LNCaP clone FGC (cell line): ENCODE measurements around the gene CAPN10.

ENCODE experiments used
- DNase-seq: peaks from one replicate; pipeline ENCODE4 v3.0.0-alpha.2; 2011; ENCODE audit warnings: low read depth
- H3K4me3 ChIP-seq: 2 replicates; pipeline ENCODE4 v1.5.1; 2011; ENCODE audit warnings: mild to moderate bottlenecking, low read depth, low read length, control low read depth
- TF ChIP-seq, protein P1 (sequence below): IDR thresholded peaks from 2 replicates; pipeline ENCODE4 v1.5.1; 2012; ENCODE audit warnings: mild to moderate bottlenecking; ENCODE audit not compliant: control insufficient read depth, insufficient read depth; ENCODE audit errors: extremely low read depth

Gene CAPN10

DNA sequence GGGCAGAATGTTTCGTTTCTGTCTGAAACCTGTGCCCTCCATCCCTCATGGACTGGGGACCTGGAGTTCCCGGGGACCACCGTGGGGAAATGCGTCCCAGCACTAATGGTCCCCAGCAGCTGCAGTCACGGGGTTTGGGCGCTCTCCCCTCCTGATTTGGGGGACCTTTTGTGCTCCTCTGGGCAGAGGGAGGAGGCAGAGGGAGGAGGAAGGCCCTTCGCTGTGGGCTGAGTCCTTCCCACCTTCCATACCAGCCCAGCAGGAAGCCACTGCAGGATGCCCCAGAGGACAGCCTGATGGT is 41.9 kb downstream of the CAPN10 start:
- H3K4me3 ChIP-seq, result no peak overlapping the region
- no peak for DNase-seq
- TF ChIP-seq, protein P1, sequence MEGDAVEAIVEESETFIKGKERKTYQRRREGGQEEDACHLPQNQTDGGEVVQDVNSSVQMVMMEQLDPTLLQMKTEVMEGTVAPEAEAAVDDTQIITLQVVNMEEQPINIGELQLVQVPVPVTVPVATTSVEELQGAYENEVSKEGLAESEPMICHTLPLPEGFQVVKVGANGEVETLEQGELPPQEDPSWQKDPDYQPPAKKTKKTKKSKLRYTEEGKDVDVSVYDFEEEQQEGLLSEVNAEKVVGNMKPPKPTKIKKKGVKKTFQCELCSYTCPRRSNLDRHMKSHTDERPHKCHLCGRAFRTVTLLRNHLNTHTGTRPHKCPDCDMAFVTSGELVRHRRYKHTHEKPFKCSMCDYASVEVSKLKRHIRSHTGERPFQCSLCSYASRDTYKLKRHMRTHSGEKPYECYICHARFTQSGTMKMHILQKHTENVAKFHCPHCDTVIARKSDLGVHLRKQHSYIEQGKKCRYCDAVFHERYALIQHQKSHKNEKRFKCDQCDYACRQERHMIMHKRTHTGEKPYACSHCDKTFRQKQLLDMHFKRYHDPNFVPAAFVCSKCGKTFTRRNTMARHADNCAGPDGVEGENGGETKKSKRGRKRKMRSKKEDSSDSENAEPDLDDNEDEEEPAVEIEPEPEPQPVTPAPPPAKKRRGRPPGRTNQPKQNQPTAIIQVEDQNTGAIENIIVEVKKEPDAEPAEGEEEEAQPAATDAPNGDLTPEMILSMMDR, result no peak

DNA sequence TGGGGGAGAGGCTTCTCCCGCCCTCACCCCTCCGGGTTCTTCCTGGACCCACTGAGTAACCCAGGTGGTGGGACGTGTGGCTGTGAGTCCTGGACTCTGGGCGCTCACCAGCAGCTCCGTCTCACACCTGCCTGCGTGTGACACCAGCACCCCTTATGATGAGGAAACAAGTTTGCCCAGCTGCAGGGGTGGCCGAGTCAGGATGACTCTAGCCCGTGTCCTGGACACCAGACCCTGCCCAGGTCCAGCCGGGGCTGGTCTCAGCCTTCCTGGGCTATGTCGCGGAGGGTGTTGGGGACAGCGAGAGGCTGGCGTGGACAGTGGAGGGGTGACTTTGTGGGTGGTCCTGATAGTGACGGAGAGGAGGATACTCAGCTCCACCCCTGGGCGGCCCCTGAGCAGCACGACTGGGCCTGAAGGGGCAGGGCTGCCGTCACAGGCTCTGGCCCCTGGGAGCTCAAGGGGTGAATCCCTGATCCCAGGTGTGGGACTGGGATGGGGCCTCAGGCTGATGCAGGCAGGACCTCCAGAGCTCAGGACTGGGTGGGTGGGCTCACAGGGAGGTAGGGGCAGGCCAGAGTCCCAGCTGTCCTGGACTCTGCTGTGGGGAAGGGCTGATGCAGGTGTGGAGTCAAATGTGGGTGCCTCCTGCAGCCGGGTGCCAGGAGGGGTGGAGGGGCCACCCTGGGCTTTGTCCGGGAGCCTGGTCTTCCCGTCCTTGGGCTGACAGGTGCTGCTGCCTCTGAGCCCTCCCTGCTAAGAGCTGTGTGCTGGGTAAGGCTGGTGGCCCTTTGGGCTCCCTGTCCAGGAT is 42.5 kb downstream of the CAPN10 start:
- TF ChIP-seq, protein P1, result no peak

DNA sequence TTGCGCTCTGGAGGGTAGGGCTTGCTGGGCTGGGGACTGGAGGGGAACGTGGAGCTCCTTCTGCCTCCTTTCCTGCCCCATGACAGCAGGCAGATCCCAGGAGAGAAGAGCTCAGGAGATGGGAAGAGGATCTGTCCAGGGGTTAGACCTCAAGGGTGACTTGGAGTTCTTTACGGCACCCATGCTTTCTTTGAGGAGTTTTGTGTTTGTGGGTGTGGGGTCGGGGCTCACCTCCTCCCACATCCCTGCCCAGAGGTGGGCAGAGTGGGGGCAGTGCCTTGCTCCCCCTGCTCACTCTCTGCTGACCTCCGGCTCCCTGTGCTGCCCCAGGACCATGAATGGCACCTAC is 43.1 kb downstream of the CAPN10 start:
- DNase-seq, result no peak
- TF ChIP-seq, protein P1, result no peak
- H3K4me3 ChIP-seq, result no peak overlapping the region

More for the DNA sequence above, 42.5 kb downstream of the CAPN10 start:
- H3K4me3 ChIP-seq, result no peak overlapping the region
- DNase-seq, result no peak

DNA sequence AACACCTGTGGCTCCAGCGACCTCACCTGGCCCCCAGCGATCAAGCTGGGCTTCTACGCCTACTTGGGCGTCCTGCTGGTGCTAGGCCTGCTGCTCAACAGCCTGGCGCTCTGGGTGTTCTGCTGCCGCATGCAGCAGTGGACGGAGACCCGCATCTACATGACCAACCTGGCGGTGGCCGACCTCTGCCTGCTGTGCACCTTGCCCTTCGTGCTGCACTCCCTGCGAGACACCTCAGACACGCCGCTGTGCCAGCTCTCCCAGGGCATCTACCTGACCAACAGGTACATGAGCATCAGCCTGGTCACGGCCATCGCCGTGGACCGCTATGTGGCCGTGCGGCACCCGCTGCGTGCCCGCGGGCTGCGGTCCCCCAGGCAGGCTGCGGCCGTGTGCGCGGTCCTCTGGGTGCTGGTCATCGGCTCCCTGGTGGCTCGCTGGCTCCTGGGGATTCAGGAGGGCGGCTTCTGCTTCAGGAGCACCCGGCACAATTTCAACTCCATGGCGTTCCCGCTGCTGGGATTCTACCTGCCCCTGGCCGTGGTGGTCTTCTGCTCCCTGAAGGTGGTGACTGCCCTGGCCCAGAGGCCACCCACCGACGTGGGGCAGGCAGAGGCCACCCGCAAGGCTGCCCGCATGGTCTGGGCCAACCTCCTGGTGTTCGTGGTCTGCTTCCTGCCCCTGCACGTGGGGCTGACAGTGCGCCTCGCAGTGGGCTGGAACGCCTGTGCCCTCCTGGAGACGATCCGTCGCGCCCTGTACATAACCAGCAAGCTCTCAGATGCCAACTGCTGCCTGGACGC is 43.6 kb downstream of the CAPN10 start:
- TF ChIP-seq, protein P1, result no peak
- no peak overlapping the region for H3K4me3 ChIP-seq

DNA sequence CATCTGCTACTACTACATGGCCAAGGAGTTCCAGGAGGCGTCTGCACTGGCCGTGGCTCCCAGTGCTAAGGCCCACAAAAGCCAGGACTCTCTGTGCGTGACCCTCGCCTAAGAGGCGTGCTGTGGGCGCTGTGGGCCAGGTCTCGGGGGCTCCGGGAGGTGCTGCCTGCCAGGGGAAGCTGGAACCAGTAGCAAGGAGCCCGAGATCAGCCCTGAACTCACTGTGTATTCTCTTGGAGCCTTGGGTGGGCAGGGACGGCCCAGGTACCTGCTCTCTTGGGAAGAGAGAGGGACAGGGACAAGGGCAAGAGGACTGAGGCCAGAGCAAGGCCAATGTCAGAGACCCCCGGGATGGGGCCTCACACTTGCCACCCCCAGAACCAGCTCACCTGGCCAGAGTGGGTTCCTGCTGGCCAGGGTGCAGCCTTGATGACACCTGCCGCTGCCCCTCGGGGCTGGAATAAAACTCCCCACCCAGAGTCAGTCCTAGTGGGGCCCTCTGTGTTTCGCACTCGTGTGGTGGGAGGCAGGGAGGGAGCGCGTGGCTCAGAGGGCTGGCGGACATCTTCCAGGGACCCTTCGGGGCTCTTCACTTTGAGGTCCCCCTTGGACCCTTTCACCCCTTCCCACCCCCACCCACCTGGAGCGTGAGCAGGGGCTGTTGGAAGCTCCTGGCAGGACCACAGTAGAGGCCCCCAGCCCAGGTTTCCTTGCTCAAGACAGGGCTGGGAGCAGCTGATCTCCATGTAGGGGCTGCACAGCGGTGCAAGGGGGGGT is 44.4 kb downstream of the CAPN10 start:
- no peak for DNase-seq
- TF ChIP-seq, protein P1, result no peak
- no peak overlapping the region for H3K4me3 ChIP-seq

More for the DNA sequence above, 43.6 kb downstream of the CAPN10 start:
- no peak for DNase-seq

DNA sequence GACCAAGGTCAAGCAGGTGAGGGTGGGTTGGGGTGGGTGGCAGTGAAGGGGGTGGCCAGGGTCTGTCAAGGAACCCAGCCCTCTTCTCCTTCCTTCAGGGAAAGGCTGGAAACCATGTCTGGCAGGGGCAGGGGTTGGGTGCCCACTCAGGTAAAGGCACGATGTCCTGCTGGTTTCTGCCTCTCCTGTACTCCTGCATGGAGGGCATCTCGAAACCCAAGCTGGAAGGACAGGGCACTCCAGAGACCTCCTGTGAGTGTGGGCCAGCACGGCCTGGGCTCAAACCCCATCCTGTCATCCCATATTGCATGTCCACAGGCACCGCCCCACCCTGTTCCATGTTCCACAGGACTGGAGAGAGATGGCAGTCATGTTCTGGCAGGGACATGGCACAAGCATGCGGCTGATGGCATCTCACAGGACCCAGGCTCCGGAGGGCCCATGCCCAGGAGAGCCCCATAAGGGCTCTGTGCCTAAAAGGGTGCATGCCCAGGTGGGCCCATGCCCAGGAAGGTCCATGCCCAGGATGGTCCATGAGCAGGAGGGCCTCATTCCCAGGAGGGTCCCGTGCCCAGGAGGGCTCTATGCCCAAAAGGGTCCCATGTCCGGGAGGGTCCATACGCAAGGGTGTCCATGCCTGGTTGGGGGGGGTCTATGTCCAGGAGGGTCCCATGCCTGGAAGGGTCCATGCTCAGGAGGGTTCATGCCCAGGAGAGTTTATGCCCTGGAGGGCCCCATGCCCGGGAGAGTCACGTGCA is 45.2 kb downstream of the CAPN10 start:
- no peak overlapping the region for H3K4me3 ChIP-seq
- DNase-seq, result no peak
- TF ChIP-seq, protein P1, result no peak
